HG02610 (cell line): Measurements from ENCODE around the gene CYTH4.
"Not testable (repeated sequence)": the region's sequence is repeated elsewhere in the genome, so short reads cannot be mapped to it uniquely, and the experiment has no call there.

Source experiments
- ATAC-seq: cut with Tn5 transposase; IDR thresholded peaks from one replicate; pipeline ENCODE4 v1.9.1; 2021; ENCODE audit warnings: mild to moderate bottlenecking, moderate library complexity; ENCODE audit not compliant: unreplicated experiment

CYTH4 gene

DNA sequence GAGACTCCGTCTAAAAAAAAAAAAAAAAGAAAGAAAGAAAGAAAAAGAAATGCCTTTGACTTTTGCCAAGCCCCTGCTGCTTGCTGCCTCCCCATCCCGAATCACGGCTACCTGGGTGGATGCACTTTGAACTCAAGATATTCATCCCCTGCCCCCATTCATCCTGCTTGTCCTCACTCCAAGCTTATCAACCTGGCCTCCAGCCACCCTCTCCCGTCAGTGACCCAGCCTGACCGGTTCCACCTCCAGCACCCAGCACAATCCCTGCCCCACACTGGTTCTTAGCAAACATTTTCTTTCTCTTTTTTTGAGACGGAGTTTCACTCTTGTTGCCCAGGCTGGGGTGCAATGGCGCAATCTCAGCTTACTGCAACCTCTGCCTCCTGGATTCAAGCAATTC is 44.4 kb downstream of the CYTH4 start:
- no peak for ATAC-seq

DNA sequence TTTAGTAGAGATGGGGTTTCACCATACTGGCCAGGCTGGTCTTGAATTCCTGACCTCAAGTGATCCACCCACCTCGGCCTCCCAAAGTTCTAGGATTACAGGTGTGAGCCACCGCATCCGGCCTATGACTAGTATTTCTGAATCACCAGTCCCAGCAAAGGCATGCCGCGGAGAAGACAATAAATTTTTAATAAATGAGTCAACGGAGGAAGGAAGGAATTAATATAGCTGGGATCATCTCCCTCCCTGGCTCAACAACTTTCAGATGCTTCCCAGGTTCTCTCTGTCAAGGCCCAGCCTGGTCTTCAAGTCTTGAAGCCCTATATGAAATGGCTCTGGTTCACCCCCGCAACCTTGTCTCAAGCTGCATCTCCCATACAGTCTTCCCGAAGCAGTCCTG is 45.7 kb downstream of the CYTH4 start:
- ATAC-seq, result no peak

DNA sequence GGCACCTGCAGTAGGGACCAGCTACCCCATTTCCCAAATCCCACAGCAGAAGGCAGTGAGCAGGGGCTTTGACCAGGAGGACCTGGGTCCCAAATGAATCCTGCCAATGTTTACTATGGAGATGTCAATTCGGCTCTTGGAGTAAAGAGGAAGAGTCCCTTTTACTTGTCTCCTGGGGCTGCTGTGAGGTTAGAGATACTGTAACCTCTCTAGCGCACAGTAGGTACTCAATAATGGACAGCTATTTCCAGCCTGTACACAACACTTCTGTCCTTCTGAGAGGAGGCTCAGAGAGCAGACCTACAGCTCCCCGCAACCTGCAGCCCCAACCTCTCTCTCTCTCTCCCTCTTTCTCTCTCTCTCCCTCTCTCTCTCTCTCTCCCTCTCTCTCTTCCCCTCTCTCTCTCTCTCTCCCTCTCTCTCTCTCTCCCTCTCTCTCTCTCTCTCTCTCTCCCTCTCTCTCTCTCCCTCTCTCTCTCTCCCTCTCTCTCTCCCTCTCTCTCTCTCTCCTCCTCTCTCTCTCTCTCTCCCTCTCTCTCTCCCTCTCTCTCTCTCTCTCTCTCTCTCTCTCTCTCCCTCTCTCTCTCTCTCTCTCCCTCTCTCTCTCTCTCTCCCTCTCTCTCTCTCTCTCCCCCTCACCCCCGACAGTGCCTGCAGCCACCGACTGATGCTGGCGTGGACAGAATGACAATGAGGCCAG is 46.4 kb downstream of the CYTH4 start:
- not testable (repeated sequence) for ATAC-seq

DNA sequence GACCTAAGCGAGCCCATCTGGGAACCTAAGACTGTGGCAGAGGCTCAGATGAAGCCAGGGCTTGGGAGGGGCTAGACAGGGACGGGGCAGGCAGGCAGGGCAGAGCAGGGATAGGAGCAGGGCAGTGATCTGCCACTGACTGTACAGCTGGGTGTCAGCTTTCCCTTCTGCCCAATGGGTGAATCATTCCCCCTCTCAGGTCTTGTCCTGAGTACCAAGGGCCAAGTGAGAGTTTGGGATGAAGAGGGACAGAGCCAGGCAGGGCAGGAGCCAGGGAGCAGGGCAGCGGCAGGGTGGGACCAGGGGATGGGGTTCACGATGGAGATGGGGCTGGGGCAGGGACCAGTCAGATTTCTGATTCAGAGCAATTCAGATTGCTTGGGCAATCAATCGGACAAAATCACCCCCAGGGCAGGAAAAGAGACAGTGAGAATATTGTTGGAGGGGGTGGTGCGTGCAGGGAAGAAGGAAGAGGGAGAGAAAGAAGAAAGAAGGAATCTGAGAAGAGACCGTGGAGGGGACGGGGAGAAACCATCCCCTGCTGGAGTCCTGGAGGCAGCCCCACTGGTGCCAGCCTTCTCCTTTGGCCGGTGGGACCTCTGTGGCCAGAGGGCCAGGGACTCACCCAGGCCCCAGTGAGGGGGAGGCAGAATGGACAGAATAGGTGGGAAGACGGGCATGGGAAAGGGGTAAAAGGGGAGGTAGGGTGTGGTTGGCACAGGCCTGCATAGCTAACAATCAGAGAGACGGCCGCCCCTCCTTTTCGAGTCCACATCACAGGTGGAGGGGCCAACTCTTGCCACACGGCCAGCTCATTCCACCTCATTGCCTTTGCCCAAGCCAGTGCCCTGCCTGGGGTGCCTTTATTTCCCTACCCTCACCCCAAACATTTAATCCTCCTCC is 47.2 kb downstream of the CYTH4 start:
- no peak for ATAC-seq

DNA sequence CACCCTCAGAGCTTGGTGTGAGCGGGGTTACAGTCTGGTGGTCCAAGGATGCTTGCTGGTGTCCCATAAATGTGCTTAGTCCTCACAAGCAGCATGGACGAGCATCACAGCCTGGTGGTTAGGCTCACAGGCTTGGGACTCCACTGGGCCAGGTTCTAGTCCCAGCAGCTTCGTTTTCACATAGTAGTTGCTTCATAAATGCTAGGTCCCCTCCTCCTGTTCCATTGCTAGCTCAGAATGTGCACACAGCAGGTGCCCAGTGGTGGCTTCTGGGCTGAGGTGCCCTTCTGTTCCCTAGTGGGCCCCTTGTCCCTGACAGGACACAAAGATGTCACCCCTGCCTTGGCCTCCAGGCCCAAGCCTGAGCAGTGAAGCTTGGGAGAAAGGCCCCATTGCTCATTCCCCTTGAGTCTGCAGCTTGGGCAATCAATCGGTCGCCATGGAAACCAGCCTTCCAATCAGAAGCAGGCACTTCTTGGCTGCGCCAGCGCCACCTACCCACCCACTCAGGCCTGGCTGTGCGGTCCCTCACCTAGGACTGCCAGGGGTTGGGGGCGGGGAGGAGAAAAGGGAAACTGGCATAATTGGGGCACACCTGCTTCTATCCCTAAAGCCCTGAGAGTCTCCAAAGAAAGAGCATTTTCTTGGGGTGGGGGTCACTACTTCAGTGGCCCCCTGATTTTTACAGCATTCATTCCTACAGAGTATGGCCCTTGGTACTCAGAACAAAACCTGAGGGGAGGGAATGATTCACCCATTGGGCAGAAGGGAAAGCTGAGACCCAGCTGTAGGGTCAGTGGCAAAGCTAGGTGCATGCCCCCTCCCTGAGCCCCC is 48.1 kb downstream of the CYTH4 start:
- ATAC-seq, result no peak

DNA sequence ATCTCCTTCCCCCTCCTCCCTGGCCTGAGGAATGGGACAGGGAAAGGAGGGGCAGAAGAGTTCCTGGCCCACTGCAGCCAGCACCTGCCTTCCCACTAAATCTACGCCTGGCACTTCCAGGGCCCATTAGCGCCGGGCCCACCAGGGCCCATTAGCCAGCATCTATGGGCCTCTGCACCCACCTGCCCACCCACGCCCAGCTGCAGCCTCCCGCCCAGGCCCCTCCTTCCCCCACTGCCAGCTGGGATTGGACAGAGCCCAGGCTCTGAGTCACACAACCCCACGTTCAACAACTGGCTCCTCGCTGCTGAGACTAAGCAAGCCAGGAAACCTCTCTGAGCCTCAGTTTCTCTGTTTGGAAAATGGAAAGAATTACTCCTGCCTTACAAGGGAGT is 48.7 kb downstream of the CYTH4 start:
- no peak for ATAC-seq

DNA sequence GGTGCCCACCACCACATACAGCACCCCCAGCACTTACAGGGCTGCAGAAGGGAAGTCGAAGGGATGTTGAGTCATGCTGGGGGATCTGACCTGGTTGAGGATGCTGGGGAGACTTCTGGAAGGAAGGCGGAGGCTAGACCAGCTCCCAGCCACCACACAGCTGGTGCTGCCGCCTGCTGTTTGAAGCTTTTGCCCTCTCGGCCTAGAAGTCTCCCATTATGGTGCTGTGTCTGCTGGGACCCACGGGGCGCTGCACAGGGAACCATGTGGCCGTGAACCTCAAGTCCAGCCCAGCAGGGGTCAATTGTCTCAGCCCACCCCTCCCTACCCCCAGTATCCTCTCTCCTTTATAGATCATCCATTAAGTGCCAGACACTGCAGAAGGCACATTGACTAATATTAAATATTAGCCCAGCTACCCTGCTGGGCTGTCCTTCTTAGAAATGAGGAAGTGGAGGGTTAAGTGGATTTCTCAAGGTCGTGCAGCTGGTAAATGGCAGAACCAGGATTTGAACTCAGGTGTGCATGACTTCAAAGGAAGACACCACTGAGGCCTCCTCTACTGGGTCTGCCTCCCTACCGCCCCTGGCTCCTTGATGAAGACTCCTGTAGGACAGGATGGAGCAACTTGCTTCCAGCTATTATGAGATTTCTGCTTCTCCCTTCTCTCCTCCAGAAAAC is 49.7 kb downstream of the CYTH4 start:
- no peak for ATAC-seq

DNA sequence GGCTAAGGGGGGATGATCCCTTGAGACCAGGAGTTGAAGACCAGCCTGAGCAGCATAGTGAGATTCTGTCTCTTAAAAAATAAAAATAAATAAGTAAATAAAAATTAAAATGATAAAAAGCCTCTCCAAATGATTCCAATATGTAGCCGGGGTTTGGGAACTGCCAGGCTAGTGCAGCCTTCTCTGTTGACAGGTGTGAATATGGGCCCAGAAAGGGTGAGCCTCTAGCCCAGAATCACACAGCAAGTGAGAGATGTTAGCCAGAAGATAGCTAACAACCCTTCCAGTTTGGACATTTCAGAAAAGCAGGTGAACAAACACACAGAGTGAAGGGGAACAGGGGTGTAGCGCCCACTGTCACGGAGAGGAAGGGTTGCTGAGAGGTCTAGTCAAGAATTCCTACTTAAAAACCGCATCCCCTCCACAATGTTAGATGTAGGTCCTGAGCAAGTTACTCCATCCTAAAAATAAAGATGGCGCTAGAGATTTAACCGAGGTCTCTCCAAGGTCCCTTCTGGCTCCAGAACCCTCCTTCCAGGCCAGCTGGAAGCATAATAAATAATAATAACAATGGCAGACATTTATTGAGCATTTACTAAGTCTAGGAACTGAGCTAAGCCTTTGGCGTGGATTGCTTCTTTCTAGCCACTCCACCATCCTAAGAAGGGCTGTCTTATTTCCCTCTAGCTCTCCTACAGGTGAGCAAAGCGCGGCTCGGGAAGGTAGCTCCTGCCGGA is 51.6 kb downstream of the CYTH4 start:
- no peak for ATAC-seq

DNA sequence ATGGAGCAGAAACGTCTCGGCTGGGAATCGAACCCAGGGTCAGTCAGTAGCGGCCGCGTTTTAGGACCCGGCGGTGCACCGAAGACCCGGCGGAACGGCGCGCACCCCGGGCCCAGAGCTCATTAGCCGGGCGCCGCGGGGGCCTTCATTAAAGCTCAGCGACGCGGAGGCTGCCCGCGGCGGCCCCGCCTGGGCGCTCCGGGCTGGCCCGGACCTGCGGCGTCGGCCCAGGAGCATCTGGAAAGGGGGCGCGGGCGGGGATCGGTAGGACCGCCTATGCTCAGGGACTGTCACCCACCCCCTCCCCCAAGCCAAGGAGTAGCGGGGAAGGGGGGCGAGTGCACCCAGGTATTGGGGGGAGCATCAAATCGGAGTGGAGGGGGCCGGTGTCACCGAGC is 52.2 kb downstream of the CYTH4 start:
- ATAC-seq, result no peak

DNA sequence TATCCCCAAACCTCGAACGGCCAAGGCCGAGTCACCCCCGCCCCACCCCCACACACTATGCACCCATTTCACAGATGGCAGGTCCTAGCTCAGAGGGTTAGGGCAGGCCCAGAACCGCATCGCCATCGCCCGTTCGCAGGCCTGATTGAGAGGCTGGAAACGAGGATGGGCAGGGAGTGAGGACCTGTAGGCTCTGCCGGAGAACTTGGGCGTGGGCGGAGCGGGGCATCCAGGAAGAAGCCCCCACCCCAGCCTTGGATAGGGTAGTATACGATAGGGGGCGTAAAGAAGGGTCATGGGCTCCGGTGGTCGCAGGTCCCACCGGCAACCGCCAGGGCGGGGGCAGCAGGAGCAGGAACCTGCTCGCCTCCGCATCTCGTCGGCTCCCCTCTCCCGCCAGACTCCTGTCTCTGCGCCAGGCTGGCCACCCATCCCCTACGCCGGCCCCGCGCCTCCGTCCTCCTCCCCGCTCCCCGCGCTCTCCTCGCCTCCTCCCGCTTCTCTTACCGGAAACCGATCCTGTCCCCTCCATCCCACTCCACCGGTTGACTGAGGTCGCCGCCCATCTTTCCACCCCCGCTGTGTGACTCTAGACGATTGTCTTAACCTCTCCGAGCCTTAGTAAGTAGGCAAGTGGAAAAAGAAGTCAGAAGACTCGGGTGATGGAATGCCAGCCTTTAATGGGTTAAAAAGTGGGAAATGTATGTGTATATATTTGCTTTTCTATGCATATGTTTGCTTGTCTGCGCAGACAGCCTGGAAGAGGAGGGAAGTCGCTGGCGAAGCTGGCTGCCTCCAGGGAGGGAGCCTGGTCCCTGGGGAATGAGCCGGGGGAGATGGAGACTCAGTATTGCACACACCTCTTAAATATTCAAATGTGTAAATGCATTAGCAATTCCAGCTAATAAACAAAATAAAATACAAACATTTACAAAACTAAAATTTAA is 52.8 kb downstream of the CYTH4 start:
- no peak for ATAC-seq

DNA sequence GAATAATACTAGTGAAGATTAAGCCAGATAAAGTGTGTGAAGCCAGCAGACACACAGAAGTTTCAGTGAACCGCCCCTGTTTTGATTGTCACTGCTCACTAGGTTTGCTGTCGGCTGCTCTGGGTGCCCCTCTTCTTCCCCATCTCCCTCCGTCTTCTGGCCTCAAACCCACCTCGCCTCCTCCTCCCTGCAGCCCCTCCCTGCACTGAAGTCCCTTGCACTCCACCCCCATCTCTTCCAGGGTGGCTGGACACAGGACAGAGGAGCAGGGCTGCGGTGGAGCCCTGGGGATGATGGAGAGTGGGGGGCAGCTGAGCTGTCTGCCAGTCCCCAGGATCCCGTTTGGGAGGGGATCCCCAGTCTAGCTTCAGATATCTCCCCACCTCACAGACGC is 53.5 kb downstream of the CYTH4 start:
- ATAC-seq, result no peak

DNA sequence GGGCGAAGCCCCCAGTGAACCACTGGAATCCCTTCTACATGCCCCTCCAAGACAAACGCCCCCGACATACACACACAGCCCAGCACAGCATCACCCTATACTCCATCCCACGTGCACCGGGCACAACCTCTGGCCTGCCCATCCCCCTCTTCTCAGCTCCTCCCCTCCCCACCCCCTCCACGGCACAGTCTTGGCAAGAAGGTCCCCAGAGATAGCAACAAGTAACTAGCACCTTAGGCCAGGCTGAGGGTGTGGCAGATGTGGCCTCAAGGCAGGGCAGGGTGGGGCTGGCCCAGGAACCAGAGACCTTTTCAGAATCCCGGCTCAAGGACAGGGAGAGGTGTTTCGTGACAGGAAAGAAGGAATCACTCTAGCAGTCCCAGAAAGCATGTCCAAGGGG is 54.3 kb downstream of the CYTH4 start:
- ATAC-seq, result no peak

DNA sequence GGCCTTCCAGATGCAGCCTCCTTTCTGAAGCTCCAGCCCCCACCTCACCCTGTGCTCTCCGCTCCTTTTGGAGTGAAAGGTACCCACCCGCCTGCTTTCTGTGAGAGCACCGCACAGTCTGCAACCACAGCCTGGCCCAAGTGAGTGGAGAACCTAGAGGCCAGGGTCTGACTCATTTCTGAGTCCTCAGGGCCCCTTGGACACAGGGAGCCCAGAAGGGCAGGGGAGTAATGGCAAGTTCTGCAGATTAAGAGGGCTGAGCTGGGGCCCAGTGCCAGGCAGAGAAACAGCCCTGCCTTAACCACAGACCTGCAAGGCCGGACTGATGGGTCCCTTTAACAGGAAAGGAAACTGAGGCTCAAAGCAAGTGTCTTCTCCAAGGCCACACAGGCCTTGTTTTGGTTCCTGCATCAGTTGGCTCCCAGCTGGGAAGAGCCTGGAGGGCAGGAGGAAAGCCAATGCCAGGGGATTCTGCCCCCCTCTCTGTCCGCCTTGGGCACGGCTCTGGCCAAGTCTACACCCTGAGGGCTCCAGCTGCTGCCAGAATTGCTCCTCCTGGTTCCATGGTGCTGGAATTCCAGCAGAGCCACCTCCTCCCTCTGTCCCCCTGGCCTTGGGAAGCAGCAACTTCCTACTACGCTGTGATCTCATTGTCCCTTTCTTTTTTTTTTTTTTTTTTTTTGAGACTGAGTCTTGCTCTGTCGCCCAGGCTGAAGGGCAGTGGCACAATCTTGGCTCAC is 55.1 kb downstream of the CYTH4 start:
- no peak for ATAC-seq

DNA sequence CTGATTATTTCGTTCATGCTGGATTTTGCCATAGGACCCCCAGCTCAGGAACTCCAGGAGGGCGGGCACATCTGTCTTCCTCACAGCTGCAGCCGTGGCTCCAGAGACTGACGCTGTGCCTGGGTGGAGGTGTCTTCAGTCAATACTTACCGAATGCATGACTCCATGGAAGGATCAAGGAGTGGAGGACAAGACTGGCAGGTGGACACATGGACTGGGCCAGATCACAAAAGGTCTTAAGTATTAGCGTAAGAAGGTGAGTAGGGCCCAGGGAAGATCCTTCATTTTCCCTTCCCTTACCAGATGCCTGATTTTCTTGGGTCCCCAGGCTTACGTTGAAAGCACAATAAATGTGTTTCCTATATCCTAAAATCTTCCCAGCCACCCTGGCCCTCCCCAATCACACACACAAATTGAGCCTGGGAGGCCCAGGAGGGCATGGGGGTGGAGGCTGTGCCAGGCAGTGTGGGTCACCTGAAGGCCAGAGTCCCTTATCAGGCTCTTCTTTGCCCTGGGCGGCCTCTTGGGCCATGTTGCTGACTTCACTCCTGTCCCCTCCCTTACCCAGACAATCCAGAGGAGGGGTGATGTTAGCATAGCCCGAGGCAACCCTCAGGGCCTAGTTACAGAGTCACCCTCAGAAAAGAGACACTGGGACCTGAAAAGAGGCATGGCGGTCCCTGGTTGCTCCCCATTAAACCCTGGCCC is 56.4 kb downstream of the CYTH4 start:
- ATAC-seq, result no peak

DNA sequence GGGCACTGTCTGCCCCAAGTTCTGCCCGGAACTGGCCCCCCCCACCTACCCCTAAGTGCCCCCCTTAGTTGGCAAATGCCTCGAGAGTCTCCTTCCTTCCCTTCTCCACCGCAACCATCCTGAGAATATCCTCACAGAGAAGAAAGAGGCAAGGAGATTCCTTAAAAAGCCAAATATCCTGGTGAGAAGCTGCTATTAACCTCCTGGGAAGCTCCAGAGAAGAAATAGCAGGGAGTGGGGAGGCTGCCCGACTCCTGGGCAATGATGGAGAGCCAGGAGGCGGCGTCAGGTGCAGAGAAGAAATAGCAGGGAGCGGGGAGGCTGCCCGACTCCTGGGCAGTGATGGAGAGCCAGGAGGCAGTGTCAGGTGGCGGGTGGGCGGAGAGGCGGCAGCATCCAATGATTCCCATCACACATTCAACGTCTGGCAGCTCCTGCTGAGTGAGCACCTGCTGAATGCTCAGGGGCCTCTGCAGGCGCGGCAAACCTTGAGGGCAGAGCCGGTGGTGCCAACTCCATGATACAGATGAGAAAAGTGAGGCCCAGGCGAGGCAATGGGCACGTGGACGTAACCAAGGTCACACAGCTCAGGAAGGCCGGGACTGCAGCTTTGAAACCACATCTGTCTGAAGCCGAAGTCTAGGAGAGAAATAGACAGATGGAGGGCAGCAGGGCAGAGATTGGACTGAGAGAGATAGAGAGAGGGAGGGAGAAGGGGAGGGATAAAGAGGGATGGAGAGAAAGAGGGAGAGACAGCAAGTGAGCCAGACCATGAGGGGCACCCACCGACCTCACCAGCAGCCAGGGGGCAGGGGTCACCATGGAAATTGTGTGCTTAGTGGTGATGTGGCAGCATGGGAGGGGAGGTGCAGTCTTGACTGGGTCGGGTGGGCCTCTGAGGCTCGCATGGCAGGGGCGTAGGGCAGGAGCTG is 58.3 kb downstream of the CYTH4 start:
- no peak for ATAC-seq

DNA sequence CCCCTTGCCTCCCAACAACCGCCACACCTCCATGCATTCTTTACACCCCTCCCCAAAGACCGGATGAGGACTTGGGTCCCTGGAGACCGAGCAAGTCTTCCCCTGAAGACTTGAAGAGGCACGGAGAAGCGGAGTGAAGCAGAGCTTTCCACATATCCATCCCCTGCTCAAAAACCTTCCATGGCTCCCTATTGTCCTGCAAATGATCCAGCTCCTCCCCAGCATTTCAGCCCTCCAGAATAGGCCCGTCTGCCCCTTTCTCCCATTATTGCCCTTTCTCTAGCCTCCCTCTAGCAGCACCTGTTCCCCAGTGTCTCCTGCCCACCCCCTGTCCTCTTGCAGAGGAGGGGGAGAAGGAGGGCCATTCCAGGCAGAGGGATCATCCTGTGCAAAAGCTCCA is 59.8 kb downstream of the CYTH4 start:
- ATAC-seq, result no peak

DNA sequence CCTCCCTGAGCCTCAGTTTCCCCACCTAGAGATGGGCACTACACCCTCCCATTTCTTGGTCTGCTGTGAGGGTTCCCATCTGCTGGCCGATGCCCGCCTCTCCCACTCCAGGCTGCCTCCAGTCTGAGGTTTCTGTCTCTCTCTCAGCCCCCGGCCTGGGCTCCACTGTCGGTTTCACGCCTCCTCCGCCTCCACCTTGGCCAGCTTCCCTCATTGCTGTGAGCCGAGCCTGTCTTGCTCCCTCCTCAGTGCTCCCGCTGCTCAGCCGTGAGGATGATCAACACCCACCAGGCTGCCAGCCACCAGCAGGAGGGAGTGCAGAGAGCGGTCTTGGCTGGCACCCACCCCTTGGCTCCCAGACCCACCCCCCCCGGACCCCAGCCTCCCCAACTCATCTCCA is 61.0 kb downstream of the CYTH4 start:
- ATAC-seq, result no peak
